ENCODE results near the gene FUT8.
A peak's percentile ranks its signal among the peaks of the same experiment; 100 is the strongest.

GRCh38 chr14:65373671-65374039, 38.9 kb upstream of the FUT8 start:
- TF ChIP-seq CTCF (conservative IDR thresholded peaks at IDR 0.05 in 1 of 2, IDR thresholded peaks at IDR 0.05 in 1 of 2; ENCODE audit: extremely low read depth in 1 of 2, insufficient read depth in 1 of 2, low read depth in 1 of 2, low read length in 2 of 2) (peak in 1 of 2 donors; percentile 34), EZH2 (IDR thresholded peaks at IDR 0.05; ENCODE audit: borderline replicate concordance, low read length) (no peak)

Data from mammary epithelial cell (primary cell).